HG02884 (cell line): ENCODE results near the gene C2orf74.
"Not testable (repeated sequence)": the region's sequence is repeated elsewhere in the genome, so short reads cannot be mapped to it uniquely, and the experiment has no call there.

ENCODE experiments used
- ATAC-seq: cut with Tn5 transposase; IDR thresholded peaks from one replicate; pipeline ENCODE4 v1.9.1; 2021; ENCODE audit warnings: mild to moderate bottlenecking, moderate library complexity; ENCODE audit not compliant: unreplicated experiment

C2orf74 gene

GRCh38 chr2:61172671-61173070 is 10.7 kb downstream of the C2orf74 start:
- no peak for ATAC-seq

- no peak for ATAC-seq
Measured at GRCh38 chr2:61173116-61173515, 11.1 kb downstream of the C2orf74 start.

- no peak for ATAC-seq
Measured at GRCh38 chr2:61175036-61175435, 13.0 kb downstream of the C2orf74 start.

DNA sequence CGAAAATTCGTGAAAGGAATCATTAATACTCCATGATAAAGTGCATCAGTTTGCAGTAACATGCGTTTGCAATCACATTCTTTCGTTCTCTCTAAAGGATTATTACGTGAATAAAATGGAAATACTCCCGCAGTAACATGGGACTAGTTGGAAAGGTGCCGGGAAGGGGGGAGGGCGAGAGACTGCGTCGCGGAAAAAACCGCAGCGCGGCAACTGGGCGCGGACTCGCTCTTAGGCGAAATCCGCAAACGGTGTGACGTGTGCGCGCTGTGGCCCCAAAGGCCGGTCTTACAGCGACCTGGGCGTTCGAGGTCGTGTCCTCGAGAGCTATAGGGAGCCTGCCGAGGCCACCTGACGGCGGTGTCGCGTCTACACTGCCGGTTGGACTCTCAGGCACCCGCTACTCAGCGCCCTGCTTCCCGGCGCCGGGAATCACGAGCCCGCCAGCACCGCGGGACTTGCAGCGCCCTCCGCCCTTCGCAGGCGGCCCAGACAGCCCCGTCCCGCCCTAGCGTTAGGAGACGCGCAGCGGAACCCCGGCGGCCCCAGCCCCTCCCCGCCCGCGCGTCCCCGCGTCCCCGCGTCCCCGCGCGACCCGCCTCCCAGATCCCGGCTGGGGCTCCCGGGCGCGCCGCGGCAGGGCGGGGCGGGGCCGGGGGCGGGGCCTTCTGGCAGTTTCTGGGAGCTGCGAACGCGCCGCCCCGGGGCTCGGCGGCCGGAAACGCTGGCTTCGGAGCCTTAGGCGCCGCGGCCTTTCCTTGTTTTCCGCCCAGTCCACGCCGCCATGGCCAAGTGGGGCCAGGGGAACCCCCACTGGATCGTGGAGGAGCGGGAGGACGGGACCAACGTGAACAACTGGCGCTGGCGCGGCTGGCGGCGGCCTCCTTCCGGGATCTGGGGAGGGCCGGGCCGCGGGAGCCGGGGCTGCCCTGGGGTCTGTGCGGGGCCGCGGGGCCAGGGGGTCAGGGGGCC is 15.1 kb downstream of the C2orf74 start:
- peak; percentile 71 for ATAC-seq

DNA sequence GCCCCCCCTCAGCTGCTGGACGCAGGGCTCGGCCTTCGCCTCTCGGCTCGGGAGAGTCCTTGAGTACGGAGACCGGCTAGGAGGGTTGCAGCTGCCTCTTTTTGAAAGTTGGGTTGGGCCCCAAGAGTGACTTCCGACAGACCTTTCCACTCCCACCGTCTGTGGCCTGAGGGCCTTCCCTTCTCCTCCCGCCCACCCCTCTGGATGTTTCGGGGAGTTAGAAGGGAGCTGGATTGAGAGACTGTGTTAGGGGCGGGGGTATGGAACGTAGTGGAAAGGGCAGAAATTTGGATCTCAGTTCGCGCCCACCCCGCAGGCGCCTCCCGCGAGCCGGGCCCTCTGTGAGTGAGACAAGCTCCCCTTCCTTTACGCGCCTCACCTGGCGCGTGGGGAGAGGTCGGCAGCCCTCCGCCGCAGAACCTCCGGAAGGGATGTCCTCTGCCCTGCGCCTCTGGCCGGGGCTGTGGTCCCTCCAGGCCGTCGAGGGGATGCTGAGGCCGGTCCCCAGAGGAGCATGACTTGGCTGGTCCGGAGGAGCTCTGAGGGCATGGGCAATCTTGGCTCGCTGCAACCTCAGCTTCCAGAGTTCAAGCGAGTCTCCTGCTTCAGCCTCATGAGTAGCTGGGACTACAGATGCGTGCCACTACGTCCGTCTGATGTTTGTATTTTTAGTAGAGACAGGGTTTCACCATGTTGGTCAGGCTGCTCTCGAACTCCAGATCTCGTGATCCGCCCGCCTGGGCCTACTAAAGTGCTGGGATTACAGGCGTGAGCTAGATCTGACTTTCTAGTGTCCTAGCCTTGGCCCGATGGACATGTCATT is 15.9 kb downstream of the C2orf74 start:
- peak; percentile 13 for ATAC-seq

DNA sequence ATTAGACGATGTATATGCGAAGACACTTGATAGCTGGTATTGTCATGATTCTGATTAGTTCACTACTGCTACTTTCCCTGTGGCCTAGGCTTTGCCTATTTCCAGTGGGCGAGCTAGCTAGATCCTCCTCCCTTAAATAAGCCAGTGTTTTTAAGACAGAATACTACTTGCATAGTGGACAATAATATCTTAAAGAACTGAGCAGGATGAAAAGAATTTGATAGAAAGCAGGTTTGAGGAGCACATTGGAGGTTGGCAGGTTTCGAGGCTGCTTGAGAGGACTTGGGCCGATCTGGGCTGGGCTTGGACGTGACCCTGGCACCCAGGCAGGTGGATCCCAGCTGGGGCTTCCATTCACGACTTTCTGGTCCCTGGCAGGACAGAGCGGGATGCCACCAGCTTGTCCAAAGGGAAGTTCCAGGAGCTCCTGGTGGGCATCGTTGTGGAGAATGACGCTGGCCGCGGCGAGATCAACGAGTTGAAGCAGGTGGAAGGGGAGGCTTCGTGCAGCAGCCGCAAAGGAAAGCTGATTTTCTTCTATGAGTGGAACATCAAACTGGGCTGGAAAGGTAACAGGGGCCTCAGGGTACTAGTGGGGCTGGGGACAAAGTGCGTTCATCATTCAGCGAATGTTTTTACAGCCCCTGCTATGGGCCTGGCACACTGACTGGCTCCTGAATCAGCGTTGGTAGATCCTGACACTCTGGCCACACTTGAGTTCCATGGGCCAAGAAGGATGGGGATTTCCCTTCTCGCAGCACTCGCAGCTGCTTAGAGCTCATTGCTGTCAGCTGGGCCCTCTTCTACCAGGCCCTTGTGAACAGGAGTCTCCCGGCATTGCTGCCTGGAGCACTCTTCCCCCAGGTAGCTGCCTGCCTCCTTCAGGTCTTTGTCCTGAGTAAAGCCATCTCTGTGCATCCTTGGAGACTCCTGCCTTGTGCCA is 16.9 kb downstream of the C2orf74 start:
- ATAC-seq: no peak

GRCh38 chr2:61179701-61180639 is 18.0 kb downstream of the C2orf74 start:
- no peak for ATAC-seq

- ATAC-seq: no peak
Measured at GRCh38 chr2:61180686-61181085, 18.7 kb downstream of the C2orf74 start.

DNA sequence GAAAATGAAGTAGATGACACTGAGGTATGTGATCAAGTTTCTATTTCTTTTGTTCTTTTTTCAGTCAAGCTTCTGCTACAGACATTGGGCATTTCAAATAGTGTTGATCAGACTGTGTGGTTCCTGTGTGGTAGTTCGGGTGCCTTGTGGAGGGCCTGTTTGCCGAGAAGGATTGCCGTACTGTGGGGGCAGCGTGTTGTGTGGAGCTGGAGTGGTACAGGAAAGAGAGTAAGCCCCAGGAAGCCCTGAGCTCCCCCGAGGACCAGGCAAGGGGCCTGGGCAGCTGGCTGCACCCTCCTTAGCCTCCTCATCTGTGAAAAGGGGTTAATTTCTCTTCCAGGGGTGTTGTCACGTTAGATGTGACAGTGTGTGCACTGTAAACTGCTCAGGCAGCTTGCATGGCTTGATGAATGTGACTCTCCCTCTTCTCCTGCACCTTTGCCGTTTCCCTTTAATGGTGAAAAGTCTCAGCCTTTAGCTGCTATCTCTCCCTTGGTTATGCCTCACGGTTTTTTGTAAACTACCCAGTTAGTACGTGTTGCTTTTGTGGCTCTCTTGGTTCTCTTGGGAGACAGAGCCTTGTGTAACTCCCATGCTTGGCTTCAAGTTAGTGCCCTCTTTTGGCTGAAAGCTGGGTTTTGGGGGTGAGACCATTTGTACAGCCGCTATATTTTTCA is 19.5 kb downstream of the C2orf74 start:
- ATAC-seq: no peak

DNA sequence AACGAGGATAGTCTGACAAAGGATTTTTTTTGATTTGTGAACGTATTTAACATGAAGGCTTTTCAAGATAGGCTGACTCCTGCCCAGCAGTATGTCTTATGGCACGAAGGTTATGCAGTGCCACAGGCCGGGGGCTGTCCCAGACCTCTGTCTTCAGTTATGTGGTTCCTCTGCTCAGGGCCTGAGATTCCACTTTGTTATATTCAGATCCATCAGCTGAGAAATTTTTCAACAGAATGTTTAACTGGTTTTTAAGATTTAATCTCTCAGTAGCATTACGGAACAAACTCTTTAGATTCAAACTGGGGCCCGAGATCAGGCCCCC is 20.0 kb downstream of the C2orf74 start:
- no peak for ATAC-seq

GRCh38 chr2:61183795-61184194 is 21.8 kb downstream of the C2orf74 start:
- no peak for ATAC-seq

GRCh38 chr2:61184263-61184662 is 22.3 kb downstream of the C2orf74 start:
- no peak for ATAC-seq

- no peak for ATAC-seq
Measured at GRCh38 chr2:61185231-61185728, 23.3 kb downstream of the C2orf74 start.

GRCh38 chr2:61187085-61187484 is 25.1 kb downstream of the C2orf74 start:
- no peak for ATAC-seq

GRCh38 chr2:61193670-61194561 is 31.9 kb downstream of the C2orf74 start:
- no peak for ATAC-seq

DNA sequence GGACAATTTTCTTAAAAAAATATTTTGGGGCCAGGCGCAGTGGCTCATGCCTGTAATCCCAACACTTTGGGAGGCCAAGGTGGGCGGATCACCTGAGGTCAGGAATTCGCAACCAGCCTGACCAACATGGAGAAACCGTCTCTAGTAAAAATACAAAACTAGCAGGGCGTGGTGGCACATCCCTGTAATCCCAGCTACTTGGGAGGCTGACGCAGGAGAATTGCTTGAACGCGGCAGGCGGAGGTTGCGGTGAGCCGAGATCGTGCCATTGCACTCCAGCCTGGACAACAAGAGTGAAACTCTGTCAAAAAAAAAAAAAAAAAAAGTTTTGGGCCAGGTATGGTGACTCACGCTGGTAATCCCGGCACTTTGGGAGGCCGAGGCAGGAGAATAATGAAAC is 32.7 kb downstream of the C2orf74 start:
- not testable (repeated sequence) for ATAC-seq

GRCh38 chr2:61196671-61197070 is 34.7 kb downstream of the C2orf74 start:
- no peak for ATAC-seq

GRCh38 chr2:61205132-61205531 is 43.1 kb downstream of the C2orf74 start:
- ATAC-seq: no peak
